ENCODE data around the gene AFDN.

The AFDN gene

DNA sequence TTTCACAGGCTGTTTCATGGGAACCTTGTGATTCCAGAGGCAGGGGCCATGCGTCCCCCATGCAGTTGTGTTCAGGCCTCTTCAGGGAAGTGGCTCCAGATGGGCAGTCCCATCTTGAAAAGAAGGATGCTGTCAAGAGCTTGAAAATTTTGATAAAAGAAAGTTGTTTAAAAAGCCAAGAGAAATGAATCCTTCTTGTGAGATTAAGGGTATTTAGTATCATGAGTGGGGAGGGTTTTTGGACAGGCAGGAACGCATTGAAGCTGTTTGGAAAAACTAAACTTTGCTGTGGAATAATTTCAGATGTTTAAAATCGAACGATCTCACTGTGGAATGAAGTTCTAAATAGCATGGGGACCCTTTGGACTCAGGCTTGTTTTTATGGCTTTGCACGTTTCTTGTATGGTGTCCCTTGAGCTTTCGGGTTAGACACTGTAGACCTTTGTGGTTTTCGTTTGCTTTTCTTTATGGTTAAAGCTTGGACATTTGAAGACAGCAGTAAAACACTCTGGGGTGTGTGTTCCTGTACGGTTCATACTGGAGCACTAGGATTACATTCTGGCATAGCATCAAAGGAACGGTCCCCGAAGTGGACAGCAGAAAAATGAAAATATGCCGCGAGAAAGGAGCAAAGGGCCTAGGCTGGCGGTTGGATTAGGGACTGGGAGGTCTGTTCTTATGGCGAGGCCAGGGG is 188.9 kb downstream of the AFDN start:
- no peak overlapping the region for H3K27ac ChIP-seq (ENCODE audit: poor library complexity, severe bottlenecking)
- no peaks in the 10 kb centered on the region for H3K36me3 ChIP-seq (ENCODE audit: low read depth)
- H3K27me3 ChIP-seq (ENCODE audit: insufficient read depth, poor library complexity, severe bottlenecking): peaks cover 17% of the 10 kb centered on the region
- no peaks in the 10 kb centered on the region for H3K4me1 ChIP-seq (ENCODE audit: insufficient read depth, poor library complexity, severe bottlenecking)
- no peak for ATAC-seq (ENCODE audit: low read depth)
- TF ChIP-seq, protein P1, sequence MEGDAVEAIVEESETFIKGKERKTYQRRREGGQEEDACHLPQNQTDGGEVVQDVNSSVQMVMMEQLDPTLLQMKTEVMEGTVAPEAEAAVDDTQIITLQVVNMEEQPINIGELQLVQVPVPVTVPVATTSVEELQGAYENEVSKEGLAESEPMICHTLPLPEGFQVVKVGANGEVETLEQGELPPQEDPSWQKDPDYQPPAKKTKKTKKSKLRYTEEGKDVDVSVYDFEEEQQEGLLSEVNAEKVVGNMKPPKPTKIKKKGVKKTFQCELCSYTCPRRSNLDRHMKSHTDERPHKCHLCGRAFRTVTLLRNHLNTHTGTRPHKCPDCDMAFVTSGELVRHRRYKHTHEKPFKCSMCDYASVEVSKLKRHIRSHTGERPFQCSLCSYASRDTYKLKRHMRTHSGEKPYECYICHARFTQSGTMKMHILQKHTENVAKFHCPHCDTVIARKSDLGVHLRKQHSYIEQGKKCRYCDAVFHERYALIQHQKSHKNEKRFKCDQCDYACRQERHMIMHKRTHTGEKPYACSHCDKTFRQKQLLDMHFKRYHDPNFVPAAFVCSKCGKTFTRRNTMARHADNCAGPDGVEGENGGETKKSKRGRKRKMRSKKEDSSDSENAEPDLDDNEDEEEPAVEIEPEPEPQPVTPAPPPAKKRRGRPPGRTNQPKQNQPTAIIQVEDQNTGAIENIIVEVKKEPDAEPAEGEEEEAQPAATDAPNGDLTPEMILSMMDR (IDR thresholded peaks at IDR 0.05; ENCODE audit: poor library complexity, severe bottlenecking): no peak
- no peak overlapping the region for H3K4me3 ChIP-seq (ENCODE audit: severe bottlenecking)
- no peak for DNase-seq (ENCODE audit: low spot score)
- H3K9me3 ChIP-seq (ENCODE audit: severe bottlenecking): peaks cover 2% of the 10 kb centered on the region

DNA sequence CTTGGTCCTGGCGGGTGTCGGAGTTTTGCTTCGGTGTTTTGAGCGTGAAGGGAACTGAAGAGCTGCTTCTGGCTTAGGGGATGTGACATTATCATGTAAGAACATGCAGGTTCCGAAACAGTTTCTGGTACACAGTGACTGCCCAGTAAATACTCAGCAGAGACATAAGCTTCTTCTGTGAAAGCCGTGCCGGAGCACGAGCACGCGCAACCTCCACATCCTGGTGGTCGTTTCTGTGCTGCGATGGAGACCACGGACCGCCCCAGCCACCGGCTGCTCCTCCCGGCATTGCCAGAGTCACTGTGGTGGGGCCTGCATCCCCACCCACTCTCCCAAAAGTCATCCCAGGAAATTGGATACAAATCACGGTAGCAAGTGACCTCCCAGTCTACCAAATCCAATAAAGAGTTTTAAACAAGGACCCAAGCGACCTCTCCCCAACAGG is 189.5 kb downstream of the AFDN start:
- TF ChIP-seq, protein P1 (IDR thresholded peaks at IDR 0.05; ENCODE audit: poor library complexity, severe bottlenecking): no peak
- Histone ChIP-seq H3K9me3 (ENCODE audit: severe bottlenecking) (peaks cover 2% of the 10 kb centered on the region), H3K4me3 (ENCODE audit: severe bottlenecking) (no peak overlapping the region), H3K36me3 (ENCODE audit: low read depth) (no peaks in the 10 kb centered on the region), H3K27ac (ENCODE audit: poor library complexity, severe bottlenecking) (no peak overlapping the region), H3K27me3 (ENCODE audit: insufficient read depth, poor library complexity, severe bottlenecking) (peaks cover 17% of the 10 kb centered on the region), H3K4me1 (ENCODE audit: insufficient read depth, poor library complexity, severe bottlenecking) (no peaks in the 10 kb centered on the region)
- ATAC-seq (ENCODE audit: low read depth): no peak
- DNase-seq (ENCODE audit: low spot score): no peak

DNA sequence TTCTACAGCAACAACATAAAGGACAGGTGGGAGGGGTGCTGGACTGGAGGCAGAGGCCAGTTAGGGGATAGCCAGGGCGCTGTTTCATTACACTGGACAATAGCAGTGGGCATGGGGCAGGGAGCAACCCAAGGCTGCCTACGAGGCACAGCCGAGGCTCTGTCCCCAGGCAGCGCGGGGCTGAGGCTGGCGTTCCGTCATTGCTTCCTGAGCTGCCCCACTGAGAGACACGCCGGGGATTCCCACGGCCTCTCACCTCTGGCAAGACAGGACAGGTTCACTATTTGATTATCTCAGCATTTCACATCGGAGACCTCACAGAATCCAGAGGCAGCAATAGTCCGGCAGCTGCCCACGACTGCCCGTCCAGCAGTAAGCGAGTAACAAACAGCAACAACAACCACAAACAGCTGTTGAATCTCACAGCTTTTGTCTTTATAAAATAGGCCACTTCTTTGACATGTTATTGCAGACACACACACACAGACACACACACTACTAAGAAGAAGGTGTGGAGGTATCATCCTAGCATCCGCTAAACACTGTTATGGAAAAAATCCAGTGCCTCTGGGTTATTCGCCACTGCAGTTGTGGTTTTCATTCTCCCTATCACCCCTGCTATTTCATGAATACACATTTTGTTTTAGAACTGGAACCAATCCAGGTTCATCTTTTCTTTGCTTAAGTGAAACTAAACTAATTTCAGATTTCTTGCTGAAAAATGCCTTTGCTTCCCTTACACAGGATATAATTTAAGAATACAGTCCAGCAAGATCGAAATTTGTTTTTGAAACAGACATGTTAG is 190.2 kb downstream of the AFDN start:
- Histone ChIP-seq H3K36me3 (ENCODE audit: low read depth) (no peaks in the 10 kb centered on the region), H3K27ac (ENCODE audit: poor library complexity, severe bottlenecking) (no peak overlapping the region), H3K4me1 (ENCODE audit: insufficient read depth, poor library complexity, severe bottlenecking) (no peaks in the 10 kb centered on the region), H3K4me3 (ENCODE audit: severe bottlenecking) (no peak overlapping the region), H3K9me3 (ENCODE audit: severe bottlenecking) (no peaks in the 10 kb centered on the region), H3K27me3 (ENCODE audit: insufficient read depth, poor library complexity, severe bottlenecking) (peaks cover 17% of the 10 kb centered on the region)
- ATAC-seq (ENCODE audit: low read depth) (peak; percentile 65), DNase-seq (ENCODE audit: low spot score) (no peak)
- TF ChIP-seq, protein P1 (IDR thresholded peaks at IDR 0.05; ENCODE audit: poor library complexity, severe bottlenecking): no peak

DNA sequence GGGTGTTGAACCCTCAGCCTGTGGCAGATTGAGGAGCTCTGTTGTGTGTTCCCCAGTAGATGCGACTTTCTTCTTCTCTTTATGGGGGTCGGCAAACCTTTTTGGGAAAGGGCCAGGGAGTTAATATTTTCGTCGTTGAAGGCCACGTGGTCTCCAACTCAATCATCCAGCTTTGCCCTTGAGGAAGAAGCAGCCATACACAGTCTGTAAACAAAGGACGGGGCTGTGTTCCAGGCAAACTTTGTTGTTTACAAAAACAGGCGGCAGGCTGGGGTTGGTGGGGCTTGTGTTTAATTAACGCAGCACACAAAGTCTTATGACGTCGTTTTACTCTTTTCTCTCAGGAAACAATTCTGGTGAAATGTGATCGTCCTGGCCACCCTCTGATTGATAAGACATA is 190.9 kb downstream of the AFDN start:
- Histone ChIP-seq H3K4me1 (ENCODE audit: insufficient read depth, poor library complexity, severe bottlenecking) (no peaks in the 10 kb centered on the region), H3K4me3 (ENCODE audit: severe bottlenecking) (no peak overlapping the region), H3K9me3 (ENCODE audit: severe bottlenecking) (no peaks in the 10 kb centered on the region), H3K27ac (ENCODE audit: poor library complexity, severe bottlenecking) (no peak overlapping the region), H3K27me3 (ENCODE audit: insufficient read depth, poor library complexity, severe bottlenecking) (peaks cover 17% of the 10 kb centered on the region), H3K36me3 (ENCODE audit: low read depth) (no peaks in the 10 kb centered on the region)
- ATAC-seq (ENCODE audit: low read depth) (no peak), DNase-seq (ENCODE audit: low spot score) (no peak)
- TF ChIP-seq, protein P1 (IDR thresholded peaks at IDR 0.05; ENCODE audit: poor library complexity, severe bottlenecking): no peak
